ENCODE results near the gene DUSP14.

Gene DUSP14

DNA sequence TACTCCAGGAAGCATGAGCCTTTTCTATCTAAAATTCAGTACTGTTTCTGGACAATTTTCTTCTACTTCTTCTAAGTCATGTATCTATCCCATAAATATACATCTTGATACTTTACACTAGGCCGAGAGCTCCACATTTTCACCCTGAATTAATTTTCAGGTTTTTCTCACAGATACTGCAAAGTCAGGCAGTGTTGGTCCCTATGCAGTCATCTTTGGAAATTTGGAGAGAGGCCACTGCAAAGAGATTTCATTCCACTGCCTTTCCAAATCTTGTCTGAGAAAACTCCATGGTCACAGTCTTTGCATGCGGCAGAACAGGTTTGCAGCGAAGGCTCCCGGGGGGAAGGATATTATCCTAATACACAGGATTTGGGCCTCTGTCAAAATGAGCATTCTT is 28.2 kb downstream of the DUSP14 start:
- DNase-seq: no peak

- DNase-seq: no peak
These were observed 29.1 kb downstream of the DUSP14 start for GRCh38 chr17:37518826-37519225.

DNA sequence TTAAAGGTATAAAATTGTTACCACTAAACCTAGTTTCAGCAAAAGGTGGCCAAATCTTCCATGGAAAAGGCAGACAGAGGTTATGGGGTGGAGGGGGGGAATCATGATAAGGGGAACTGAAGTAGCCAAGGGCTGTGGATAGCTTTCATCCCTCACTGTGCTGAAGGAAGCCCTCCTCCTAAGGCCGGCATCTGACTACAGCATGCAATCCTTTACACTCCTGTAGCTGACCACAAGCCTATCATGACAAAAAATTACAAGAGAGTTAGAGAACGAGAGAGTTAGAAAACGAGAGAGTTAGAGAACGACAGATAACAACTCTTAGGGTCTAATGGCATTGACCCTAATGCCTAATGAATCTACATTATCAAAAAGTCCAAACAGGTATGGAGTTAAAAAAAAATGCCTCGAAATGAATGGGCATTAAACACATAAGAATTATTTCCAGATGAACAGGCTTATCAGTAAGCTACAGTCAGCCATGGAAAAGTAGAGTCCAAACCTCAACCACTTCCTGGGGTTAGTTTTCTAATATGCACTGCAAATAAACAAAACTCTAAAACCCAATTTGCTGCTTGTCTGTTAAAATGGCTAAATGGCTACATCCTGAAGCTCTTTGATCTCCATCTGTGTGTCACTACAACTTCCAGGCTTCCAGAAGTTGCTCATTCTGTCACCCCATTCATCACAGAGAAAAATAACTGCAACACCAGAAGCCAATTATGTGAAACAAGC is 29.7 kb downstream of the DUSP14 start:
- no peak for DNase-seq

DNA sequence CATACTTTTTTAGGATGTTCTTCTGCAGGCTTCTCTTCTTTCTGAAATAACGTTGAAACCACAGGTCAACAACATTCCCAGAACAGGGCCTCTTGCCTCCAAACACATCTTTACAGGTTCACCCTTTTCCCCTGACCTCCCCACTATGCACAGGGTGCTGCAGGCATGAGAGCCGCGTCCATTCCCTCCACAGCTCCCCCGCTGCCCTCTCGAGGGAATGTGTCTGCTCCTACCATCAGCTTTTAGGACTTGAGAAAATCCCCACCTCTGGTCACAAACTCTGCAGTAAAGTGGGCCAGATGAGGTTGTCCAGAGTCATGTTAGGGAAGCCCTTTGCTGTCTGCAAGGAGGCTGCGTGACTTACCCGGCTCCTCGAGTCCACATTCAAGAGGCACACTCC is 30.5 kb downstream of the DUSP14 start:
- no peak for DNase-seq

DNA sequence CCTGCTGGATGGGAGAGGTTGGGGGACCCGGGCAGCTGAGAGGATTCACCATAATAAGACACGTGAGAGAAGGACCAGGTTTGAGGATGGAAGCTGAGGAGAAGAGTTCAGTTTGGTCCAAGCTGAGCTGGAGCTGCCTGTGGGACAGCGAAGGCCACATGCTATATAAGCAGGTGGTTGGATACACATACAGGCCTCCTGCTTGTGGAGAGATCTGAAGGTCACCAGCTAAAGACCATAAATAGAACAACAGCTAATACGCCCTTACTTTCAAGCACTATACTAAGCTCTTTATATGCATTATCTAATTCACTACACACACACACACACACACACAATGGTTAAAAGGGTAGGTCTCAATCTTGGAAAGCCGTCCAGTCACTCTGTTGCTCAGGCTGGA is 32.1 kb downstream of the DUSP14 start:
- no peak for DNase-seq

DNA sequence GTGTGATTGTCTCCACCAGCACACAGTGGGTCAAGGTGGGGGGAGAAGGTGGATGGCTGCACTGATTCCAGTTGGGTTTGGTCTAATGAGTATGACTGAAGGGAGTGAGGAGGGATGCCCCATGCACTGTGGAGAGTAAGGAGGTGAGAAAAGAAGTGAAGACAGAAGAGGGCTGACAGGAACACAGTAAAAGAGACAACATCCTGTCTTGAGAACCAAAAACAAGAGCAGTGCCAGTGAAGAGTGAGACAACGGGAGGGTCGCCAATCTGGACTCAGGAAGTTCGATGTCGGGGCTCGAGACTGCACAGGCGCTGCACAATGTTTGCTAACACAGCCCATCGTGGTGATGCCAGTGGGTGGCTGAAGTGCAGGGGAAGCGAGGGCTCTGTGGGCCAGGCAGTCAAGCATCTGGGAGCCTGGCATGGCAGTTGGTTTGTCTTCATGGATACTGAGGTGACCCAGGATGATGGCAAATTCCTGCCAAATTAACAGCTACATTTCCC is 34.1 kb downstream of the DUSP14 start:
- DNase-seq: no peak

GRCh38 chr17:37527249-37527851 is 37.7 kb downstream of the DUSP14 start:
- DNase-seq: no peak

DNA sequence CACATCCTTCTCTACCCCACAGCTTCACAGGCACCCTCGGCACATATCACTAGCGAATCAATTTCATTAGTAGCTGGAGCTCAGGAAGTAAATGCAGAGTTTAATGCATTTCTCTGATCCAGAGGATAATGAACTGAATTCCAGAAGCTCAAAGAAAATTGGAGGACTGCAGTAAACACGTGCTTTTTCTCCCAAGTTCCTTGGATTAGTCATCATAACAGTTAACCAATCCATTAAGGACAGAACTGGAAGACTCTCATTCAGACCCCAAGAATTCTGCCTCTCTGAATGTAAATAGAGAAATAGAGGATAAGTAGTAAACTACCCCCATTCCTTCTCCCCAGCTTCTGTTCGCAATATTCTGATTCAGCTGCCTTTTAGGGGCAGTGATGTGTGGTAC is 40.7 kb downstream of the DUSP14 start:
- no peak for DNase-seq

DNA sequence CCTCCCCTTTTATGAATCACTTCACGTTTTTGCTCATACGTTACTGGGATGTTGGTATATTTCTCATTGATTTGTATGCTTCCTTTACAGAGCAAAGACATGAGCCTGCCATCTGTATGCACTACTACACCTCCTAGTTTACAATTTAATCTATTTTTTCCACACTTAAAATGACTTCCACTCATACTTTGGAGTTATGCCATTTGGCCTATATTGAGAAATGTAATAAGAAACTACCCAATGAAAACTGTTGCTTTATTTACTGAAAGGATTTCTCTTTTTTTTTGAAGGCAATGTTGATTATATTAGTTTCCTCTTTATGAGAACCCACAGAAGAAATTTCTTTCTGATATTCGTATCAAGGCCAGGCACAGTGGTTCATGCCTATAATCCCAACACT is 43.1 kb downstream of the DUSP14 start:
- DNase-seq: no peak

- DNase-seq: no peak
These were observed 46.2 kb downstream of the DUSP14 start for GRCh38 chr17:37535906-37536305.

GRCh38 chr17:37538981-37539659 is 49.4 kb downstream of the DUSP14 start:
- DNase-seq: no peak

DNA sequence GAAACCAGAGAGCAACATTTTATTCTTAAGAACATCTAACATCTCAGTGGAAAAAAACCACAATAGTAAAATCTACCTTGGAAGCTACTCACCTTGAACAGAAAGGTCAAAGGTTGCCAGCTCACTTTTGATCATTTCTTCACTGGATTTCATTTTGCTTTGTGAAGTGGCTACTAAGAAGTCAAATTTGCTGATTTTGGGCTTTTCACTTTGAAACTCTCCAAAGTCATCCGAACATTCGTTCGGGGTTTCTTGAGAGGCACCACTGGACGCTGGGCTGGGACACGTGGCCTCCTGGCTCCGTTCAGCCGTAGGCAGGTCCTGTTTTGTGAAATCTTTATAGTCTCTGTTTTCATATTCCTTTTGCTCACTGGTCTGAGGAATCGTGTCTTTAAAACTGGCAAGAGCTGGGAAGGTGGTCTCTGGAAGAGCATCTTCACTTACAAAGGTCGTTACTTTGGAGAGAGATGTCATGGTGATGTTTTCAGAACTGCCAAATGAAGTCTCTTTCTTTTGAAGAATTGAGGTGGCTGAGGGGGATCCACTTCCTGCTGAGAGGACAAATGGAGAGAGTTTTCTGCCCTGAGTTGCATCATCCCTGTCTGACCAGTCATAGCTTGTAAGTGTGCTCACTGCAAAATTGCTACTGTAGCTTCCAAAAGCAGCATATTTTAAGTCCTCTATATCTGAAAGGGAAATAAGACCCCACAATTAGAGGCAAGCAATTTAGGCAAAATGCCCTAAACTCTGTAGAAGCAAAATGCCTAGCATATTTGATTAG is 52.4 kb downstream of the DUSP14 start:
- no peak for DNase-seq

DNA sequence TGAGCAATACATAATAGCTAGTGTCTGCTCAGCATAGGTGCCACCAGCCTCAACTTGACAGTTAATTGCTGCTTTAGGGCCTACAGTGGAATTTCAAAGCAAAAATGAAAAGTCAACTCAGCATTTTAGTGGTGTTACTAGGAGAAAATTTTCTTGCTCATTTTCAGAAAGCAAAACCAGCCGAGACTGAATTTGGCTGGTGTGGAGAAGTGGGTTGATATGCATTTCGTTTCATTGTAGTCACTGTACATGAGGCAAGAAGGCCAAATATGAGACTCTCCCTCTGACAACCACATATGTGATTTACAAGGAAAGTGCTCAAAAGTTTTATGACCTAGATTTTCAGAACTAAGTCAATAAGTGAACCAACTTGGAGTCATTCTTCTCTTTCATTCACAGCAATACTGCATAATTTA is 54.0 kb downstream of the DUSP14 start:
- no peak for DNase-seq

DNA sequence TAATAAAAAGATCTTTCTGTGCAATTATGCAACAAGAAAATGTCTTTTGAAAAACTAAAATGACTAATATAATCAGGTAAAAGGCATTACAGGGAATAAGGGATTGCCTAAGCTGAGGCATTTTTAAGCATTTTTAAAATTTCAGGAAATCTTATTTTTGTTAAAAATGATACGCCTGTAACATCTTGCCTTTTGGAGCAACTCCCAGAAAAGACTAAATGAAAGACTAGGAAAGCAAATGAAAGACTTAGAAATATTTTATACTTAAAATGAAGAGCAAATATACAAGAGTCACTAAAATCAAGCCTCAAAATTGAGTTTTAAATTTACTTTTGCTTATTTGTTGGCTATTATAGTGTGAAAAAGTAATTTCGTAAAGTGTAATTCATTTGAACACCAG is 55.8 kb downstream of the DUSP14 start:
- no peak for DNase-seq

- DNase-seq: no peak
These were observed 56.6 kb downstream of the DUSP14 start for GRCh38 chr17:37546302-37546701.

- no peak for DNase-seq
These were observed 58.3 kb downstream of the DUSP14 start for GRCh38 chr17:37547986-37548385.

- no peak for DNase-seq
These were observed 62.1 kb downstream of the DUSP14 start for GRCh38 chr17:37551788-37552187.

GRCh38 chr17:37553401-37553966 is 63.8 kb downstream of the DUSP14 start:
- no peak for DNase-seq

GRCh38 chr17:37555386-37555785 is 65.7 kb downstream of the DUSP14 start:
- DNase-seq: no peak

DNA sequence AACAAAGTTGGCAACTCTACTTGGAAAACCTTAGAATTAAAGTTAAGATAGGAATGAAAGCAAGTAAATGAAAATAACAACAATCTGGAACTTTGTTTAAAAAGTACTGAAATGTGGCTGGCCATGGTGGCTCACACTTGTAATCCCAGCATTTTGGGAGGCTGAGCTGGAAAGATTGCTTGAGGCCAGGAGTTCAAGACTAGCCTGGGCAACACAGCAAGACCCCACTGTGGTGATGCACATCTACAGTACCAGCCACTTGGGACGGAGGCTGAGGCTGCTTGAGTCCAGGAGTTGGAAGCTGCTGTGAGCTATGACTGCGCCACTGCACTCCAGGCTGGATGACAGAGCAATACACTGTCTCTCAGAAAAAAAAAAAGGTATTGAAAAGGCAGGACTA is 67.8 kb downstream of the DUSP14 start:
- no peak for DNase-seq

DNA sequence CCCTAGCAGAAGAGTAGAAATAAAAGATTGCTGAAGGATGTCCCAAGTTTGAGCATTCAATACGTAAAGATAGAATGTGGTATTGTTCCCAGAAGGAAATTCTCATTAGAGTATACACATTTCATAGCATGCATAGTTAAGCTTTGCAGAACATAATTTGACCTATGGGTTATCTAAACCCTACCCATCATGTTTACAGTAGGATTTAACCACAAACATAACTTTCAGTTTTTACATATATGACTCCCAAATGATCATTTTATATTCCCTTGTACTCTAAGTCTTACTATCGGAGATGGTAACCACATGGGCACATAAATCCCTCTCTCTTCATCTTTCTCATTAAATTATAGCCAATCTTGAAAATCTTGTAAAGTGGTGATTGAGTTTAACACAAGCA is 68.6 kb downstream of the DUSP14 start:
- DNase-seq: no peak

DNA sequence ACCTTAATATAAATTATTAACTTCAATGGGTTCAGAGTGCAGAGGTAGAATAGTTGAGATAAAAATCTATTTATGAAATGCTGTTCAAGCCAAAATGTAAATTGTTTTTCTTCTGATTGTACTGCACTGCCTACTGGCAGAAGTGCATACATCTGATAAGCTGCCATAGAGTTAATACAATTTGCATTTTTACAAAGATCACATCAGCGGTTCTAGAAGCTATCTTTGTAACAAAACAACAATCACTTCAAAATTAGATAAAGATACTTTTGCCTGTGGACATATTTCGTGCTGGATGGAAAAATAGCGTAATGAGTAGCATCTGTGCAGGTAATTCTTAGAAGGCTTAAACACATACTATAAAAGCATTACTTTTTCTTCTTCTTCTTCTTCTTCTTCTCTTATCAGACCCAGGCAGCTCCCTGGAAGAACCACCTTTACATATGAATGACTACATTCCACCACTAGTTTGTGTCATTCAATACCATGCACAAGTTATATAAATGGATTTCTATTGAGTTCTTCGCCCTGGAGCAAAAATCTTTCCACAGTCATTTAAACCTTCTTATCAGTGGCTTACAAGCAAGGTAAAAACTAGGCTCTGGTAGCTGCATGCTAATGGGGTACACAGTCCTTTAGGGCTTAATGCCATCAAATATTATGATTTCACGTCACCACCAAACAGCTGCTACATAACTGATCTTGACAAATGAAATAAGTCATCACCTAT is 72.5 kb downstream of the DUSP14 start:
- no peak for DNase-seq
